Neural progenitor cell (in vitro differentiated cells): ENCODE data around the gene PPIL4.

Source experiments
- CTCF ChIP-seq: fragments of 200-600 bp; sonication (generic); IDR thresholded peaks from 2 replicates; pipeline ENCODE4 v1.5.1; 2017; ENCODE audit warnings: antibody characterized with exemption, mild to moderate bottlenecking
- EZH2 ChIP-seq: fragments of 200-600 bp; sonication (generic); IDR thresholded peaks from 2 replicates; pipeline ENCODE4 v1.6.1; 2017; ENCODE audit warnings: antibody characterized with exemption, mild to moderate bottlenecking, moderate library complexity

- TF ChIP-seq CTCF (no peak), EZH2 (no peak)
Observed at GRCh38 chr6:149567194-149567586, 21.3 kb upstream of the PPIL4 start.
